H54 (cell line): ENCODE data around the gene TGM6.
"Not testable (repeated sequence)": the region's sequence is repeated elsewhere in the genome, so short reads cannot be mapped to it uniquely, and the experiment has no call there.

Experiments used
- DNase-seq: peaks from one replicate; pipeline ENCODE4 v3.0.0; 2011; ENCODE audit warnings: low spot score, mixed read lengths; ENCODE audit not compliant: insufficient read length
- FAIRE-seq: peaks from 3 replicates; lab custom pipeline; 2011; peaks lifted over from hg19 to GRCh38; lab: Jason Lieb, UNC
- POLR2A ChIP-seq: IDR thresholded peaks from 2 replicates; pipeline ENCODE4 v1.6.1; 2011; ENCODE audit warnings: low read depth, mild to moderate bottlenecking, low read length

The TGM6 gene

DNA sequence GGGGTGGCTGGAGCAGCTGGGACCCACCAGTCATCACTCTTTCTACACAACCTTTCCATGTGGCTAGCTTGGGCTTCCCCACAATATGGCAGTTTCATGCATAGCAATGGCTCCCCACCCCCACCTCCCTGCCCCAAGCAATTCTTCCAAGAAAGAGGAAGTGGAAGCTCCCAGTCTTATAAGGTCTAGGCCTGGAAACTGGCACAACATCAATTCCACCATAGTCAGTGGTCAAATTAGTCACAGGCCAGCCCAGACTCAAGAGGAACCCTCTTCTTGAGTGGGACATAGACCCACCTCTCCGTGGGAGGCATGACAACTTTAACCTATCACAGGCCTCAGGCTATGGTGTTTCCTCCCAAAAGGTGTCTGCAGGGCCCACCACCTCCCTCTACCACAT lies 17.7 kb downstream of the TGM6 start:
- DNase-seq, result no peak
- FAIRE-seq, result no peak
- TF ChIP-seq POLR2A, result no peak

DNA sequence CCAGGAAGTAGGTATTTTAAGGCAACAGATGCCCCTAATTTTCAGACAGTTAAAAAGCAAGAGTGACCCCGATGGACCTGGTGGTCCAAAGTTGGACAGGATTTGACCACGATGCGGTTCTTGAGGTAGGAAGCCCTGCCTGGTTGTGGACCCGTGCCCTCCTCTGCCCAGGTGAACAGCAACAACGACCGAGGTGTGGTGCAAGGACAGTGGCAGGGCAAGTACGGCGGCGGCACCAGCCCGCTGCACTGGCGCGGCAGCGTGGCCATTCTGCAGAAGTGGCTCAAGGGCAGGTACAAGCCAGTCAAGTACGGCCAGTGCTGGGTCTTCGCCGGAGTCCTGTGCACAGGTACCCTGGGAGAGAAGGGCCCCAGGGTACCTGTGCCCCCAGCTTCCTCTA lies 18.7 kb downstream of the TGM6 start:
- DNase-seq, result no peak
- no peak for FAIRE-seq
- no peak for TF ChIP-seq POLR2A

DNA sequence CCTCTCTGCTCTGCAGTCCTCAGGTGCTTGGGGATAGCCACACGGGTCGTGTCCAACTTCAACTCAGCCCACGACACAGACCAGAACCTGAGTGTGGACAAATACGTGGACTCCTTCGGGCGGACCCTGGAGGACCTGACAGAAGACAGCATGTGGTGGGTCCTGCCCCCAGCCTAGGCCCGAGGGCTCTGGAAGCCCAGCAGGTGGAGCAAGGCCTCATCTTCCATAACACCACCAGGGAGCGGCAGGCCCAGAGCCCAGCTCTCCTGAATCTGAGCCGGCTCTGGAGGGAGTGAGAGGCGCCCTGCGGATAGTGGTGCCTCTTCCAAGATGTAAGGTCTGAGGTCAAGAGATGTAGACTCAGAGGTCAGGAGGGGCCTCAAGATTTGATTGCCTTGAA lies 19.6 kb downstream of the TGM6 start:
- DNase-seq (no peak), FAIRE-seq (no peak)
- no peak for TF ChIP-seq POLR2A

DNA sequence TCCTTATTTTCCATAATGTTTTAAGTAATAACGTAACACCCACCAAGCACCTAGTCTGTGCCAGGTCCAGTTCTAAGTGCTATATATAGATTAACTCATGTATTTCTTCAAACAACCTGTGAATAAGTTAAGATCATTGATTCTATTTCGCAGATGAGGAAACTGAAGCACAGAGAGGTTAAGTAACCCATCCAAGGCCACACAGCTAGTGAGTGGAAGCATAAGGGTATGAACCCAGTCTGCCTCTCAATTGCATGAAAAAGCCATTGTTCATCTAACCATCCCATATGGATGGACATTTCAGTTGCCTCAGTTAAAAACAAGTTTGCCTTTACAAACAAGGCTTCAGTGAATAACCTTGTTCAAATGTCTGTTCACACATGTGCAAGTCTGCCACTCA lies 20.8 kb downstream of the TGM6 start:
- no peak for FAIRE-seq
- no peak for DNase-seq
- no peak for TF ChIP-seq POLR2A

DNA sequence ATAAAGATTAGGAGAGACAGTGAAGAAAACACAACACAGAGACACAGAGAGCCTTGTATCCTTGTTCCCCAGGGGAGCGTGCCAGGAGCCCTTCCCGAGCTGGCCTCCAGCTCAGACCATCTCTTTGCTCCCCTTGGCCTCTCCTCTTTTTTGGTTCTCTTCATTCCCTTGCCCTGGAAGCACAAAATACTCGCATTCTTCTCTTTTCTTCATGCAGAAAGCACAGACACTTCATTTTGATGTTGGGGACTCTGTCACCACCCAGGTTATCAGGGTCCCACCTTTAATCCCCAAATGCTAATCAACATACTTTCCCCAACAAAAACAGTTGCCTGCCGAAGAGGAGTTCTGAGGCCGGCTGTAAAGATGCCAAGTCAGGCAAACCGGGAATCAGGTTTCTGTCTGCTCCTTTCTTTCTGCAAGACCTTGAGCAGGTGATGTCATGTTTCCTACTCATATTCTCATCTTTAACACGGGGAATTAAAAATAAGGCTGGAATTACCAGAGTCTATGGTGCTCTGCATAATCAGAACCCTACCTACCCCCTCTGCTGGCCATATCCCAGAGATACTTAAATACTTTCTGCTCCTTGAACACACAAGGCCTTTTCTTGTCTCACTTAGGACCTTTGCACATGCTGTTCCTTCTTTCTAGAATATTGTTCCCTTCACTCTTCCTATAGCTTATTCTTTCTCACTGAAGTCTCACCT lies 21.7 kb downstream of the TGM6 start:
- no peak for TF ChIP-seq POLR2A
- FAIRE-seq (no peak), DNase-seq (peak; percentile 18)

DNA sequence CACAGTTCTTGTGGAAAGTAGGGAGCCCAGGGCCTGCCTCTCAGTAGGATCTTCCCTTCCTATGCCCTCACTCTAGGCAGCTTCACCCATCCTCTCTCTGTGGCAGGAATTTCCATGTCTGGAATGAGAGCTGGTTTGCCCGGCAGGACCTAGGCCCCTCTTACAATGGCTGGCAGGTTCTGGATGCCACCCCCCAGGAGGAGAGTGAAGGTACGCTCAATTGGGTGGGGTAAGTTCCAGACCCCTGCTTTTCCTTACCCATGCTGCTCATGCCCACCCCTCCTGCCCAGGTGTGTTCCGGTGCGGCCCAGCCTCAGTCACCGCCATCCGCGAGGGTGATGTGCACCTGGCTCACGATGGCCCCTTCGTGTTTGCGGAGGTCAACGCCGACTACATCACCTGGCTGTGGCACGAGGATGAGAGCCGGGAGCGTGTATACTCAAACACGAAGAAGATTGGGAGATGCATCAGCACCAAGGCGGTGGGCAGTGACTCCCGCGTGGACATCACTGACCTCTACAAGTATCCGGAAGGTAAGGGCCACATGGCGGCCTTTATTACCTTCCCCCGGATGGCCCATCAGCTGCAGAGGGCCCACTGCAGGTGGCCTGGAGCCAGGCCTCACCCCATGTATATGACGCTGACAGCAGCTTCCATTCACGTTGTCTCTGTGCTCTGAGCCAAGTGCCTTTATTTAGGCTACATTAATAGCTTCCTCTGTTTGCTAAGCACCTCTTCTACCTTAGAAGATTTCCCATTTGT lies 22.8 kb downstream of the TGM6 start:
- DNase-seq, result no peak
- TF ChIP-seq POLR2A, result no peak
- no peak for FAIRE-seq

DNA sequence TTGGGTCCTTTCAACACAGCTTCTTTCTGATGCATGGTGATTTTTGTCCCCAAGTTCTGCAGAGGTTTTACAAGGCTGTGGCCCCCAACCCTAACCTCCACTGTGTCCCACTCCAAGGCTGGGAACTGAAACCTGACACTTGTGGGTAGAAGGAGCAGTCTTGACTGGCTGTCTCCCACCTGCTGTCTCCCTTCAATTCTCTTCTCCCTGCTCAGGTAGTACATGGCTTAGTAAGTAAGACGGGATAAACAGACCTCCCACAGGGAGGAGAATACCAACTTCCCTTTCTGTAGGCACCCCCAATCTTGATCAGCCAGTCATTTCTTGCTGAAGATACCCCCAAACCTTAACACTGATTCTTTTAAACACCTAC lies 25.0 kb downstream of the TGM6 start:
- TF ChIP-seq POLR2A, result no peak
- DNase-seq (no peak), FAIRE-seq (no peak)

DNA sequence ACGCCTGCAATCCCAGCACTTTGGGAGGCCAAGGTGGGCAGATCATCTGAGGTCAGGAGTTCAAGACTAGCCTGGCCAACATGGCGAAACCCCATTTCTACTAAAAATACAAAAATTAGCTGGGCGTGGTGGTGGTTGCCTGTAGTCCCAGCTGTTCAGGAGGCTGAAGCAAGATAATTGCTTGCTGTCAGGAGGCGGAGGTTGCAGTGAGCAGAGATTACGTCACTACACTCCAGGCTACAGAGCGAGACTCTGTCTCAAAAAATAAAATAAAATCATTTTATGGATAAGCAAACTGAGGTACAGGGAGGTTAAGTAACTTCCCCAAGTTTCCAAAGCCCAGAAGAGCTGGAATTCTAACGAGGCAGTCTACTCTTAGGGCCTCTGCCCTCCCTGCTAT lies 26.7 kb downstream of the TGM6 start:
- FAIRE-seq, DNase-seq: not testable (repeated sequence)

DNA sequence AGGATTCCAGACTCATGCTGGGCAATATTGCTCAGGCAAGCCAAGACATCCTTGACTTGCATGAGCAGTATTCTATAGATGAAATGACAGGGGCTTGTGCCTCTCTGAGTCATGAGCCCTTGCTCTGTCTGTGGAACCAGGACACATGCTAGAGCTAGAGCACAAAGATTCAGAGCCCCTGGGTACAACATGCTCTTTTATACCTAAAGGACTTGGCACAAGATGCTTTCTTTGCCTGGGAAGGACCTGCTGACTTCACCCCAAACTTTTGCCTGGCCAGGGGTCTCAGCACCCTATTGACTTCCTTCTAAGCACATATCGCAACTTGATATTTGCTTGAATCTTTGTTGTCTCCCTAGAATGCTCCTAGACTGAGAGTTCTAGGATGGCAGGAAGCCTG lies 27.4 kb downstream of the TGM6 start:
- FAIRE-seq, result no peak
- no peak for TF ChIP-seq POLR2A
- DNase-seq, result no peak

DNA sequence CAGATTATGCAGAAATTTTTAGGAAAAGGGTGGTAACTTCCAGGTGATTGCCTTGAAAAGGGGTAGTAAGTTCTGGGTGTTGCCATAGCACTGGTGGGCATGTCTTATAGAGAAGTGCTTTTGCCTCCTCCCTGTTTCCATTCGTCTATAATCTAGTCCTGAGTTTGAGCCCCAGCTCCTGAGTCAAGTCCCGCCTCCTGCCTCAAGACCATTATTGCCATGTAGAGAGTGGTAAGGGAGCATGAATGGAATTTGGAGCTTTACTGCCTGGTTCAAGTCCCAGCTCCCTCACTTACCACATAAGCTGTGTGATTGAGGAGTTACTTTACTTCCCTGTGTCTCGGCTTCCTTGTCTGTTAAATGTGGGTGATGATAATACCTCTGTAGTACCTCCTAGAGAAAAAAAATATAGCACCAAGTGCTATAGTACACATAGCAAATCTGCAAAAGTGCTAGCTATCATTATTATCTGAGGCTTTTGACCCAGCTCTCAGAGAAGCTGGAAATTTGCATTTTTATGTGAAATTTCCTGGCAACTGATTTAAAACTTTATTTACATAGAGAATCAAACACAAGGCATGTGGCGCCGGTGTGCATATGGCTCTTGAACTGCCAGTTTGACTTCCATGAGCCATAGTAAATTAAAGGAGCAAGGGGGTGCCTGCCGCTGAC lies 36.0 kb downstream of the TGM6 start:
- DNase-seq (no peak), FAIRE-seq (no peak)
- TF ChIP-seq POLR2A, result no peak

DNA sequence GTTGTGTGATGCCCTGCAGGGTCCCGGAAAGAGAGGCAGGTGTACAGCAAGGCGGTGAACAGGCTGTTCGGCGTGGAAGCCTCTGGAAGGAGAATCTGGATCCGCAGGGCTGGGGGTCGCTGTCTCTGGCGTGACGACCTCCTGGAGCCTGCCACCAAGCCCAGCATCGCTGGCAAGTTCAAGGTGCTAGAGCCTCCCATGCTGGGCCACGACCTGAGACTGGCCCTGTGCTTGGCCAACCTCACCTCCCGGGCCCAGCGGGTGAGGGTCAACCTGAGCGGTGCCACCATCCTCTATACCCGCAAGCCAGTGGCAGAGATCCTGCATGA lies 36.5 kb downstream of the TGM6 start:
- no peak for TF ChIP-seq POLR2A
- DNase-seq (no peak), FAIRE-seq (no peak)

DNA sequence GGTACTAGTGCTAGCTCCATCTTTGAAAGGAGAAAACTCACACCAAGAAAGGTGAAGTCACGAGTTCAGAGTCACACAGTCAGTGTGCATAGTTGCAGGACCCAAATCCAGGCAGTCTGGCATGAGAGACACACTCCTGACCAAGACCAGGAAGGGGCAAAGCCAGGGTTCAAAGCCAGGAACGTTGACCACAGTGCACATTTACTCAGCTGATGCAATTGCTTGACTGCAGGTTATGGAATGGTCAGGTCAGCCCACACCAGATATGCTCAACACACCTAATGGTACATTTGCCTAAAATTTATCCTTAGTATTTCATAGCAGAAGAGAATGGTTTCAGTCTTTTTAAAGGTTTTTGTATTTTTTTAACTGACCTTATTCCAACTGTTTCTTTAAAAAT lies 37.7 kb downstream of the TGM6 start:
- no peak for FAIRE-seq
- DNase-seq, result no peak

DNA sequence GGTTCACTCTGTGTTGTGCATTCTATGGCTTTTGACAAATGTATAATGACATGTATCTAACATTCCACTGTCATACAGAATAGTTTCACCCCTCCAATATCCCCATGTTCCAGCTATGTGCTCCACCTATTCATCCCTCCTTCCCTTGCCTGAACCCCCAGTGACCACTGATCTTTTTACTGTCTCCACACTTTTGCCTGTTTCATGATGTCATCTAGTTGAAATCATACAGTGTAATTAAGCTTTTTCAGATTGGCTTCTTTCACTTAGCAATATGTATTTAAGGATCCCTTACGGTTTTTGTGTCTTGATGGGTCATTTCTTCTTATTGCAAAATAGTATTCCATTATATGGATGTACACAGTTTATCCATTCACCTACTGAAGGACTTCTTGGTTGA lies 39.8 kb downstream of the TGM6 start:
- TF ChIP-seq POLR2A, result no peak
- DNase-seq (no peak), FAIRE-seq (no peak)

More for the DNA sequence above, 37.7 kb downstream of the TGM6 start:
- TF ChIP-seq POLR2A, result no peak

DNA sequence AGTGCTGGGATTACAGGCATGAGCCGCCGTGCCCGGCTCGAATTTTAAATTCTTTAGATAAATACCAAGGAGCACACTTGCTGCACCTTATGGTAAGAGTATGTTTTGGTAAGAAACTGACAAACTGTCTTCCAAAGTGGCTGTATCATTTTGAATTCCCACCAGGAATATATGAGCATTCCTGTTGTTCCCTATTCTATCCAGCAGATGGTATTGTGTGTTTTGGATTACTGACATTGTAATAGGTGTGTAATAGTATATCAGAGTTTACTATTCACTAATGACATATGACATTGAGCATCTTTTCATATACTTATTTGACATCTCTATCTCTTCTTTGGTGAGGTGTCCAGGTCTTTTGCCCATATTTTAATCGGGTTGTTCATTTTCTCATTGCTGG lies 40.5 kb downstream of the TGM6 start:
- DNase-seq (no peak), FAIRE-seq (peak; percentile 68)
- no peak for TF ChIP-seq POLR2A
